HG03196 (cell line): ENCODE data around the gene RAD51AP2.
"Not testable (repeated sequence)": the region's sequence is repeated elsewhere in the genome, so short reads cannot be mapped to it uniquely, and the experiment has no call there.

Experiments used
- ATAC-seq: cut with Tn5 transposase; IDR thresholded peaks from one replicate; pipeline ENCODE4 v1.9.1; 2021; ENCODE audit not compliant: unreplicated experiment

The RAD51AP2 gene

GRCh38 chr2:17518212-17519154, at the start of gene RAD51AP2:
TSS of gene RAD51AP2 (minus strand) at chr2:17518440. CDS start at chr2:17518415, 25 bp downstream.
- ATAC-seq, result peak; percentile 89

GRCh38 chr2:17565726-17566125, 47.5 kb upstream of the RAD51AP2 start:
- ATAC-seq, result not testable (repeated sequence)

DNA sequence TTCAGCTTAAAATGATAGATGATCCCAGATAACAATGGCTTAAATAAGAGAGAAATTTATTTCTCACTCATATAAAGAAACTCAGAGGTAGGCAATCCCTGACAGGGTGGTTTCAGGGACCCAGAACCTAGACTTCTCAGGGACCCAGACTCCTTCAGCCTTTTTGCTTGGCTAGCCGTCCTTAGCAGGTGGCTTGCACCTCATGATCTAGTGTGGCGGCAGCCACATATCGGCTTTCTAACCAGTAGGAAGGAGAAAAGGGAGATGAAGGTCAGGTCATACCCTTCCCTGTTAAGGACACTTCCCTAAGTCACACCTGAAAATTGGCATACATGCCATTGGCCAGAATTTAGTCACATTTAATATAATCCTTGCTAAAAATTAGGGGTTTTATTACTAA, 40.6 kb upstream of the RAD51AP2 start:
- ATAC-seq, result no peak

DNA sequence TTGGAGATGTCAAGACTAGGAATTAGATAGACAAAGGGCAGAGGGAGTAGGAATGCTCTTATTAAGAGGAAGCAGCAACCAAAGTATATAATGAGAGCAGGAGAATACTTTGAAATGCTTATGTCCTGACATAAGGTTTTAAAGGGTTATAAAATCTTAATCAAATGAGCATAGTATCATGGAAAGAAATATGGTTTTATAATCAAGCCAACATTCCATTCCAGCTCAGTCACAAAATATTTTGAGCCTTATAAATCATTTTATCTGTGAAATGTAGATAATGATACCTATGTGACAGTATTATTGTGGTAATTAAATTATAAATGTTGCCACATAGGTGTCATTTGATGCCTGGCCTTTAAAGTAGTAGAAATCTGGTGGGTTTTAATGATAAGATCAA, 39.8 kb upstream of the RAD51AP2 start:
- no peak for ATAC-seq

DNA sequence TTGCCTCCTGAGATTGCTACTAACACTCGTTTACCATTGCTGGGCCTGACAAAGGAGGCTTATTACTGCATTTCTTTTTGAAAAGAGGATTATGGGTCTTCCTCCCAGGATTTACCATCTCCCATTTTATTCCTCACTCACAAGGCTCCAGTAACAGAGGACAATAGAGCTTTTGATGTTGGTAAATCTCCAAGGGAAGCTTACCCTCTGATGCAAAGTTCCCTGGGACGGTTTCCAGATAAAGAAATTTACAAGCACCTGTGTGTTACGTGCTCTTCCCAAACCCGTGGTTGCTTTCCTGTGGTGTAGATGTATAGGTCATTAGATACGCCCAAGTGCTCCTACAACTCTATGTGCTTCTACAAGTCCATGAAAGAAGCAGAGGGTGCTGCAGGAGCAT, 39.4 kb upstream of the RAD51AP2 start:
- no peak for ATAC-seq

- ATAC-seq, result no peak
Observed at GRCh38 chr2:17555150-17555549, 36.9 kb upstream of the RAD51AP2 start.

- no peak for ATAC-seq
Observed at GRCh38 chr2:17550907-17551306, 32.7 kb upstream of the RAD51AP2 start.

DNA sequence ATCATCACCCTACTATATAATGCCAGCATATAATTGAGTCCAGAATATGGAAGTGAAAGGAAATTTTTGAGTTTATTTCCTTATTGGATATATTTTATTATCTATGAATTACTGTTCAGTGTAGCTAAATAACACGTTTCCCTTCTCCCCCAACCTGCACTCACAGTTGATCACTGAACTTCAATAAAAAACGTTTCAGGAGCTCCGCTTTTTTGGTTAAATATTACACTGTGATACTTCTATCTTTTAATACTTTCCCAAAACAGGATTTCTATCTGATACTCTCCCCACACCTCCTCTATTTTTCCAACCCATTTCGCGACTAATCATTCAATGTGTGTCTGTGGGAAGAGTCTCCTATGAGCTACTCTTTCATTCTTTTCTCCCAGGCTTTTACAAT, 29.5 kb upstream of the RAD51AP2 start:
- no peak for ATAC-seq

- no peak for ATAC-seq
Observed at GRCh38 chr2:17547237-17547636, 29.0 kb upstream of the RAD51AP2 start.

DNA sequence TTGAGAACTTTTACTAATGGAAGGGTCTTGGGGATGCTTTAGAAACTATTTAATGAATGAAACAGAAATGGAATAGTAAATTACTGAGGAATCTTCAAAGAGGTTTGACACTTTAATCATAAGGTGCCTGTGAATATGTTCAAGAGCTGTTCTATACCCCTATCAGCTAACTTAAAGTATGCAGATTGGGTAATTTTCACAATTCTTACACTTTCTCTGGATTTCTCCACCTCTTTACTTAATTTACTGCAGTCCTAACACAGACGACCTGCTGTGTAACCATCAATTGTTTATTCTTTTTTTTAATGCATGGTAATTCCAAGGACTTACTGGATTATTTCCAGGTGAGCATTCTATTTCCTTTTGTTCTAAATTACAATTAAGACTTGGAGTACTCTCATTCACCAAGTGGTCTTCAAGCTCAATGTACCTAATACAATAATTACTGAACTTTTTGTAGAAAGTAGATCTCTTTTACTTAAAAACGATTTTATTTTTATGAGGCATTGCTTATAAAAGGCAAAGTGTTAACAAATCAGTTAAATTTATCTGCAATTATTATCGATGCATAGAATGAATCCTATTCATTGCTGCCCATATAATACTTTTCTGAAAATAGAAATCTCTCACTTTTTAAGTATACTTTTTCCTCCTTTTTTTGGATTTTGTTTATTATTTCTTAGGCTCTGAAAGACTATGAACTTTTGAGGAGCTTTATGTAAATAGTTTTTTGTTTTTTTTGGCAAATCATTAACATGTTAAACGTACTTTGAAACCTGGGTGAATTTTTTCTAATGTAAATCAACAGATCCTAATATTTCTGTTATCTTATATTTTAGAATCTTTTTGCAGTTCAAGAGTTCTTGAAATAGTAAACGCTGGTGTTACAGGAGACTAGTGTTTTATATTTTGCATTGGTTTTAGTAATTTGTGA, 27.7 kb upstream of the RAD51AP2 start:
- no peak for ATAC-seq

DNA sequence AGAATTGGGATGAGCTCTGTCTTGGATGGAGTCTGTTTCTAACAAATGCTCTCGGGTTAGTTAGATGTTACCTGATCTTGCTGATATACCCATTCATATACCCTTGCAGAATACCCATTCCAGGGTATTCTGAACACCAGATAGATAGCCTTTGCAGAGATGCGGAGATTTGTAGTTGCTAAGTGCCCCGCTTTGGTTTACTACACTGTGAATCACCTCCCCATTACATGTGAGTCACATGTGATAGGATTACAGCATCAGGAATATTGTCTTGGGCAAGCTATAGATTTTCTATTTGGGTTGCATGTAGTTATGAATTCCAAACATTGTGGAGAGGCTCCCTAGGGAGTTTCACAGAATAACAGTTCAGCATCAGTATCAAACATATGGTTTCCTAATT, 26.0 kb upstream of the RAD51AP2 start:
- ATAC-seq, result no peak

DNA sequence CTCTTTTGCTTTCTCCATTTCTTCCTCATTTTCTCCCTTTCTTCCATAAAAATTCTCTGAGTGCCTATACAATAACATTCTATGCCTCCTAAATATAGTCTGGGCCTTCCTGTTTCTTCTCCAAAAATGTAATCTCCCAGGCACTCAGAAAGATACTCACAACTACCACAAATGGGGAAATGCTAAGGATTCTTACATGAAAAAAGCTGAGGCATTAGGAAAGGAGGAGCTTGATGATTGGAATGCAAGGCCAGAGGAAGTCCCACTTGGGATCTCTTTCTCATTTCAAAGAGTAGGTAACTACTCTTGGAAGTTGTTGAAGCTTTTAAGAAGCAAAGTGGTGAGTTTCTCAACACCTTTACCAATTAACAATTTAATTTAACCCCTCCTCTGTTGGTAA, 25.6 kb upstream of the RAD51AP2 start:
- ATAC-seq, result no peak

- no peak for ATAC-seq
Observed at GRCh38 chr2:17543131-17543660, 25.0 kb upstream of the RAD51AP2 start.

DNA sequence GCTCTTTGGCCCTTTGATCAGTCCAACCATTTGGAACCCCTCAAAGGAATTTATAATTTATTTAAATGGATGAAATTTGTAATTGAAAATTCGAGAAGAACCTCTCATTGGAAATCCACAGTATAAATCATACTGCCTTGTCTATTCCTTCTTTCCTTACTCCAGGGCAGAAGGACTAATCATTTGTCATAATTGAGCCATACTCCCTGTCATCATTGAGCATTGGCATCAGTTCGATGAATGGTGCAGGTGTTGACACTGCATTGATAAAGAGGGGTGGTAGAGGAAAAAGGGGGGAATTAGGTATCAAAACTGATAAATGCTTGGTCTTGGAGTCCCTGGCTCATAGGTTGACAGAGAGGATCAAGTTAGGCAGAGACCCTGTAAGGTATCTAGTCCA, 24.2 kb upstream of the RAD51AP2 start:
- no peak for ATAC-seq

- ATAC-seq, result no peak
Observed at GRCh38 chr2:17541531-17541950, 23.3 kb upstream of the RAD51AP2 start.

DNA sequence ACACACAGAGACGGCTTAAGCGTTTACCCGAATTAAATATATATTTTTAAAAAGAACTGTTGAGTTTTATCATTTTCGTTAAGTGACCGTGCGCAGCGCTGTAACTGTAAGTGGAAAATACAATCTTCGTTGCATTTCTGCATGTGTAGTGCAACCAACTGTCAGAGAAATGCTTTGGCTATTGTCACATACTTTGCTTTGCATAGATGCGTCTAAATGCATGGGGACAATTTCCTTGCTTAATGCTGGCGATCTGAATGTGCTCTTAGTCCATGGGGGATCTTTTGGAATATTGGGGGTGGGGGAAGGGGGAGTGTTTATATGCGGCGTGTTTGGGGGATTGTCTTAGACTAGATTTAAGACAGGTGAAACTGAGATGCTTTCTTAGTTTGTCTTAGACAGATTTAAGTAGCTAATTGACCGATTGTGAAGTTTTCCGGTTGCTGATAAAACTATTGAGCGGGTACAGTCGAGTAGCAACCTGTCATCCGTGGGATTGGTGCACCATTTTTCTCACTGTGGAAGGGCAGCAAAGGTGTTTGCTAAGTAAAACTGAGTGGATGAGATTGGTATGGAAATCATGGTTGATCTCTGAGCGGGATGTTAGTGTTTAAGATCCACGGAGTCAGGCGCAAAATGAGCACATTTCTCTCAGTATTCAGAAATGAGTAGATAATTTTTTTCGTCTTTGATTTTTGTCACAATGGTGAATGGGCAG, 22.7 kb upstream of the RAD51AP2 start:
- no peak for ATAC-seq

DNA sequence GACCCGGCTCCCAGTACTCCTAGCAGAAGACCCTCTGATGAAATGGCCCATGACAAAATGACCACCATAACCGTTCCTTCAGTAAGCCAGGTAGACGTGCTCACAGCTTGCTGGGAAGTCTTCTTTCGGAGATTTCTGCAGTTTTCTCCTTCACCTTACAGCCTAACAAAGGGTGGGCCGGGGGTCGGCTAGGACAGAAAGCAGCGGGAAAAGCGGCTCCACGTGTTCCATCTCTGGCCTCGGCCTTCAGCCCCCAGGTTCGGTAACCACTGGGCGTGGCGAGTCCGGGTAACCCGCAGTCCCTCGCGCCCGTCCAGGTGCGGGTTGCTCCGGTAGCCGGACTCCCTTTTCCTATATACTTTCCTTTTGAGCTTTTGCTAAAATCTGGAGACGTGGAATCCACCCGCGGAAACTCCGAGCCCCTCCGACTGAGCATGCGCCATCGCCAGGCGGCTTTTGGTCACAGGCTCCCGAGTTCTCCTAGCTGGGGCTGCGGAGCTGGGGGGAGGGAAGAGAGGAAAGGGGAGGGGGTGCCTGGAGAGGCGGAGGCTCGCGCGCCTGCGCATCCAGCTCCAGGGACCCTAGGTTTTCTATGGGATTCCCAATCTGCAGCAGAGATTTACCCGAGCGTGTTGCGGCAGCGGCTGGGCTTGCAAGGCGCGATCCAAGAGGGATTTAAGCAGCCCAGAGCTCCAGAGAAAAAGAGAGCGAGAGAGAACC, 22.0 kb upstream of the RAD51AP2 start, which contains the start of gene VSNL1:
TSS of gene VSNL1 (plus strand) at position 604 of the 720 bp plus-strand sequence. CDS start 51,379 bp downstream, outside the sequence.
- ATAC-seq, result no peak

- no peak for ATAC-seq
Observed at GRCh38 chr2:17539611-17540092, 21.4 kb upstream of the RAD51AP2 start.

DNA sequence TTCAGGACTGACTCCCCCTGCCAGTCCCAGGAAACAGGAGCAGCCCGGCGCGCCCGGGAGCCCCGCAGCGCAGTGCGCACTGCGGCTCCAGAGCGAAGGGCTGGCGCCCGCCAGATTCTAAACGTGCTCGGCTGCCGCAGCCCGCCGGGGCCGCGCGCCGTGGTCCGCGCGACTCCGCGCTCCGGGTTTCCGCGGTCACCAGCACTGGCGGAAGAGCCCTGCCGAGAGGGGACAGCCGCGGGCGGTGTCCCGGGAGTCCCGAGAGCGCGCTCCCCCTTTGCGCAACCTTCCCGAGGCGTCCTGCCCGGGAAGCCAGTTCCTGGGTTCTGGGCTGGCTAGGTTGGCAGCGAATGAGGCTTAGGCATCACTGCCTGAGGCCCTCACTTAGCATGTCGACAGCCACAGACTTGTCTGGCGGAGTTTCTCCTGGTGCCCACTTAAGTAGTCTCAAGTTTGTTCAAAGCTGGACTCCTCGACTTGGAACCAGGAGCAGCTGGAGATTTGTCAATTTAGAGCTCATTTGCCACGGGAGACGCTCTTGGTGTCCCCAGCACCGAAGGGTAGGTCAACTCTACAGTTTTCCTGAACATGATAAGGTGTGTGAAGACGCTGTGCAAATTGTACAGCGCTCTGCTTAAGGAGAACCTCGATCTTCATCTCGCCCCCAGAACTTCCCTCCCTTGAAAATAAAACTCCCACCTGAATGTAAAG, 20.8 kb upstream of the RAD51AP2 start:
- no peak for ATAC-seq
